Measurements from ENCODE around the gene CPA4.

The CPA4 gene

GRCh38 chr7:130356121-130356875 lies 63.3 kb downstream of the CPA4 start:
- no peaks in the 10 kb centered on the region for H3K79me2 ChIP-seq (ENCODE audit: control insufficient read depth, insufficient read depth, low read length, unreplicated experiment)
- H3K27me3 ChIP-seq (ENCODE audit: insufficient read depth, low read length): no peaks in the 10 kb centered on the region
- H3K36me3 ChIP-seq (ENCODE audit: insufficient read depth, low read length): peaks cover 5% of the 10 kb centered on the region; the same call in 1 of the 2 replicates
- peak overlapping the region; percentile 88 for H3K27ac ChIP-seq (ENCODE audit: low read depth, low read length)
- H2AFZ ChIP-seq (ENCODE audit: low read length, unreplicated experiment): peak overlapping the region; percentile 10
- H3K4me3 ChIP-seq (ENCODE audit: low read depth, low read length): peak overlapping the region; percentile 19; the same call in 1 of the 2 replicates
- H3K4me1 ChIP-seq (ENCODE audit: control insufficient read depth, insufficient read depth, low read length, unreplicated experiment): peaks cover 39% of the 10 kb centered on the region

- Histone ChIP-seq H3K27ac (ENCODE audit: low read depth, low read length) (peak overlapping the region; percentile 88), H3K27me3 (ENCODE audit: insufficient read depth, low read length) (no peaks in the 10 kb centered on the region), H3K4me1 (ENCODE audit: control insufficient read depth, insufficient read depth, low read length, unreplicated experiment) (peaks cover 38% of the 10 kb centered on the region), H3K79me2 (ENCODE audit: control insufficient read depth, insufficient read depth, low read length, unreplicated experiment) (no peaks in the 10 kb centered on the region), H3K4me3 (ENCODE audit: low read depth, low read length) (peak overlapping the region; percentile 19; the same call in 1 of the 2 replicates), H2AFZ (ENCODE audit: low read length, unreplicated experiment) (peak overlapping the region; percentile 10), H3K36me3 (ENCODE audit: insufficient read depth, low read length) (peaks cover 5% of the 10 kb centered on the region; the same call in 1 of the 2 replicates)
Measured at GRCh38 chr7:130356876-130357611, 64.1 kb downstream of the CPA4 start.

GRCh38 chr7:130358471-130358870 lies 65.5 kb downstream of the CPA4 start:
- H3K27me3 ChIP-seq (ENCODE audit: insufficient read depth, low read length): no peaks in the 10 kb centered on the region
- H3K36me3 ChIP-seq (ENCODE audit: insufficient read depth, low read length): peaks cover 5% of the 10 kb centered on the region; the same call in 1 of the 2 replicates
- no peak overlapping the region for H3K4me3 ChIP-seq (ENCODE audit: low read depth, low read length)
- no peak overlapping the region for H2AFZ ChIP-seq (ENCODE audit: low read length, unreplicated experiment)
- no peaks in the 10 kb centered on the region for H3K79me2 ChIP-seq (ENCODE audit: control insufficient read depth, insufficient read depth, low read length, unreplicated experiment)
- H3K4me1 ChIP-seq (ENCODE audit: control insufficient read depth, insufficient read depth, low read length, unreplicated experiment): peaks cover 35% of the 10 kb centered on the region
- H3K27ac ChIP-seq (ENCODE audit: low read depth, low read length): no peak overlapping the region

GRCh38 chr7:130359276-130359857 lies 66.4 kb downstream of the CPA4 start:
- Histone ChIP-seq H3K27me3 (ENCODE audit: insufficient read depth, low read length) (no peaks in the 10 kb centered on the region), H3K27ac (ENCODE audit: low read depth, low read length) (no peak overlapping the region)

GRCh38 chr7:130360518-130360917 lies 67.6 kb downstream of the CPA4 start:
- H3K4me1 ChIP-seq (ENCODE audit: control insufficient read depth, insufficient read depth, low read length, unreplicated experiment): peaks cover 47% of the 10 kb centered on the region
- no peak overlapping the region for H3K4me3 ChIP-seq (ENCODE audit: low read depth, low read length)
- H3K27me3 ChIP-seq (ENCODE audit: insufficient read depth, low read length): no peaks in the 10 kb centered on the region
- no peaks in the 10 kb centered on the region for H3K79me2 ChIP-seq (ENCODE audit: control insufficient read depth, insufficient read depth, low read length, unreplicated experiment)
- peaks cover 5% of the 10 kb centered on the region; the same call in 1 of the 2 replicates for H3K36me3 ChIP-seq (ENCODE audit: insufficient read depth, low read length)
- no peak overlapping the region for H3K27ac ChIP-seq (ENCODE audit: low read depth, low read length)
- H2AFZ ChIP-seq (ENCODE audit: low read length, unreplicated experiment): no peak overlapping the region

More at GRCh38 chr7:130359276-130359857, 66.4 kb downstream of the CPA4 start:
- H3K36me3 ChIP-seq (ENCODE audit: insufficient read depth, low read length): peaks cover 5% of the 10 kb centered on the region; the same call in 1 of the 2 replicates
- H3K4me1 ChIP-seq (ENCODE audit: control insufficient read depth, insufficient read depth, low read length, unreplicated experiment): peaks cover 44% of the 10 kb centered on the region
- H3K79me2 ChIP-seq (ENCODE audit: control insufficient read depth, insufficient read depth, low read length, unreplicated experiment): no peaks in the 10 kb centered on the region
- no peak overlapping the region for H2AFZ ChIP-seq (ENCODE audit: low read length, unreplicated experiment)
- no peak overlapping the region for H3K4me3 ChIP-seq (ENCODE audit: low read depth, low read length)

- Histone ChIP-seq H3K36me3 (ENCODE audit: insufficient read depth, low read length) (peaks cover 5% of the 10 kb centered on the region; the same call in 1 of the 2 replicates), H3K27me3 (ENCODE audit: insufficient read depth, low read length) (no peaks in the 10 kb centered on the region), H3K79me2 (ENCODE audit: control insufficient read depth, insufficient read depth, low read length, unreplicated experiment) (no peaks in the 10 kb centered on the region), H2AFZ (ENCODE audit: low read length, unreplicated experiment) (no peak overlapping the region), H3K4me3 (ENCODE audit: low read depth, low read length) (no peak overlapping the region), H3K4me1 (ENCODE audit: control insufficient read depth, insufficient read depth, low read length, unreplicated experiment) (peaks cover 47% of the 10 kb centered on the region), H3K27ac (ENCODE audit: low read depth, low read length) (no peak overlapping the region)
Measured at GRCh38 chr7:130361681-130362080, 68.7 kb downstream of the CPA4 start.

GRCh38 chr7:130362251-130362816 lies 69.4 kb downstream of the CPA4 start:
- H3K36me3 ChIP-seq (ENCODE audit: insufficient read depth, low read length): peaks cover 5% of the 10 kb centered on the region; the same call in 1 of the 2 replicates
- H2AFZ ChIP-seq (ENCODE audit: low read length, unreplicated experiment): no peak overlapping the region
- H3K27ac ChIP-seq (ENCODE audit: low read depth, low read length): no peak overlapping the region
- H3K27me3 ChIP-seq (ENCODE audit: insufficient read depth, low read length): no peaks in the 10 kb centered on the region
- H3K79me2 ChIP-seq (ENCODE audit: control insufficient read depth, insufficient read depth, low read length, unreplicated experiment): no peaks in the 10 kb centered on the region
- peaks cover 47% of the 10 kb centered on the region for H3K4me1 ChIP-seq (ENCODE audit: control insufficient read depth, insufficient read depth, low read length, unreplicated experiment)
- H3K4me3 ChIP-seq (ENCODE audit: low read depth, low read length): no peak overlapping the region

- H2AFZ ChIP-seq (ENCODE audit: low read length, unreplicated experiment): no peak overlapping the region
- peak overlapping the region; percentile 85 for H3K27ac ChIP-seq (ENCODE audit: low read depth, low read length)
Measured at GRCh38 chr7:130363026-130363847, 70.3 kb downstream of the CPA4 start.

GRCh38 chr7:130364451-130364850 lies 71.5 kb downstream of the CPA4 start:
- Histone ChIP-seq H3K79me2 (ENCODE audit: control insufficient read depth, insufficient read depth, low read length, unreplicated experiment) (no peaks in the 10 kb centered on the region), H3K4me3 (ENCODE audit: low read depth, low read length) (no peak overlapping the region), H3K4me1 (ENCODE audit: control insufficient read depth, insufficient read depth, low read length, unreplicated experiment) (peaks cover 56% of the 10 kb centered on the region), H3K27ac (ENCODE audit: low read depth, low read length) (peak overlapping the region; percentile 85; the same call in 1 of the 2 replicates), H2AFZ (ENCODE audit: low read length, unreplicated experiment) (no peak overlapping the region), H3K27me3 (ENCODE audit: insufficient read depth, low read length) (no peaks in the 10 kb centered on the region), H3K36me3 (ENCODE audit: insufficient read depth, low read length) (no peaks in the 10 kb centered on the region; the same call in 1 of the 2 replicates)

More at GRCh38 chr7:130363026-130363847, 70.3 kb downstream of the CPA4 start:
- no peaks in the 10 kb centered on the region for H3K79me2 ChIP-seq (ENCODE audit: control insufficient read depth, insufficient read depth, low read length, unreplicated experiment)
- no peak overlapping the region for H3K4me3 ChIP-seq (ENCODE audit: low read depth, low read length)
- H3K27me3 ChIP-seq (ENCODE audit: insufficient read depth, low read length): no peaks in the 10 kb centered on the region
- peaks cover 5% of the 10 kb centered on the region; the same call in 1 of the 2 replicates for H3K36me3 ChIP-seq (ENCODE audit: insufficient read depth, low read length)
- H3K4me1 ChIP-seq (ENCODE audit: control insufficient read depth, insufficient read depth, low read length, unreplicated experiment): peaks cover 45% of the 10 kb centered on the region
